Measurements from ENCODE around the gene SLC35C1. TPM values are rescaled to one million over a fixed set of nuclear protein-coding genes. Genes with fewer than 3 reads are reported as not detected.

SLC35C1 gene
- total RNA-seq, 2 donors from 2014 or later: 48.6 to 56.8 TPM

- DNase-seq: no peak
- ATAC-seq: no peak
- intact Hi-C loops (cut with DNase I, micrococcal nuclease): no loop called here
These were observed 50.4 kb downstream of the SLC35C1 start for GRCh38 chr11:45855308-45855707.

DNA sequence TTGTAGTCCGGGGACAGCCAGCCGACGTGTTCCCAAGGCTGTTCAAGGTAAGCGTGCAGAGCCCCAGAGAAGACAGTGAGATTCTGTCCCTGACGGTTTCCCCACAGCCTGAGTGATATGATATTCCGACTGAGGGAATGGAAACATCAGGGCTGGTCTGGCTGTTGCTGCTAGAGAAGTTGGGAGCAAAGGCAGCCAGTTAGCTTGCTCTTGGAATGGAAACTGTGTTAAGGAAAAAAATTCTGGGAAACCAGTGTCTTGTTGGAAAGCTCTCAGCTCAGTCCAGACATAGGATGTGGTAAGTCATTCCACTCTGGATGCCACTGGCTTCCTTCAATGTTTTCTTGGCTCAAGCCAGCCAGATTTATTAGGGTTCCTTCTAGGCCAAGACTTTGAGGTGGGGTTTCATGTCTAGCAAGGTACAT is 51.1 kb downstream of the SLC35C1 start:
- intact Hi-C loops (cut with DNase I, micrococcal nuclease): no loop called here
- no peak for ATAC-seq
- DNase-seq: no peak

DNA sequence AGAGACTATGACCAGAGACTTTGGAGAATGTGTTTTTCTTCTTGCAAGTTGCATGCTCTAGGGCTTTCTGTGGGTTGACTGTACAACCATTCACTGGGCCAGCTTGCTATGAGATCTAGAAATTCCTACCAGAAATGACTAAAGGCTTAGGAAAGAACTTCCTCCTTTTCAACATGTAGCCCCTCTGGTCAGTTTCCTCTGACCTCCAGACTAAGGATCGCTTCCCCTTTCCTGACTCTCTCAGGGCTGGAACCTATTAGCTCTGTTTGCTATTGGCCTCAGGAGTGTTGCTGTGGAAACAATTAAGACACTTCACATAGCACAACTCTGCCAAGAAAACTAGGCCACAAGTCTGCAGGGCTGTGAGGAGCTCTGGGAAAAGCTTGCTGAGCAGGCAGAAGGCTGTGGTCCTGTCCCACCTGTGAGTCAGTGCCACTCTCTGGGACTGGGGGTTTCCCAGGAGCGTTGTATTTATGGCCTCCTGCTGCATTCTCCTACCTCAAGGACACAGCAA is 53.1 kb downstream of the SLC35C1 start:
- ATAC-seq (peak; percentile 5), DNase-seq (peak in 1 of 2 donors; percentile 58)
- intact Hi-C loops (cut with DNase I, micrococcal nuclease): no loop called here

DNA sequence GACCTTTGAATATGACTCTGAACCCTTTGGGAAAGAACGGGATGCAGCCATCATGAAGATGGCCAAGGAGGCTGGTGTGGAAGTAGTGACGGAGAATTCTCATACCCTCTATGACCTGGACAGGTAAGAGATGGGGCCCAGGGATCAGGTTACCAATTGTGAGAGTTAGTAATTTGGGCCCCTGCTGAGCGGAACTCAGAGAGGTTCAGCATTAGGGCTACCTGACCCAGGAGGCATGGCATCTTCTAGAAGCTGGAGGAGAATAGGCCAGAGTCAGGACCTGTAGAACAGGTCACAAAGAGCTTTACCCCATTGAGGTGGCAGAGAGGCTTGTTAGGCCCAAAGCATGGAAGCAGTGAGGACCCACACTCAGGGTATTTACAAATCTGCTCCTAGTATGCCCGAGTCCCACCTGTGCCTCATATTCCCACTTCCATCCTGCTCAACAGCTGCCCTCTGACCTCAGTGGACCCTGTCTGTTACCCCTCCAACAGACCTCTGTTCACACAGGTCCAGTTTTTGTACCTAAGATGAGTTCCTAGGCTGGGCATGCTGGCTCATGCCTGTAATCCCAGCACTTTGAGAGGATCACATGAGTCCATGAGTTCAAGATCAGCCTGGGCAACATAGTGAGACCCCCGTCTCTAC is 53.9 kb downstream of the SLC35C1 start:
- ATAC-seq (no peak), DNase-seq (no peak)
- intact Hi-C loops (cut with DNase I, micrococcal nuclease): no loop called here

GRCh38 chr11:45859661-45860140 is 54.8 kb downstream of the SLC35C1 start:
- peak; percentile 94 to 96 for DNase-seq
- intact Hi-C loops (cut with DNase I, micrococcal nuclease): no loop called here
- ATAC-seq: peak; percentile 98

DNA sequence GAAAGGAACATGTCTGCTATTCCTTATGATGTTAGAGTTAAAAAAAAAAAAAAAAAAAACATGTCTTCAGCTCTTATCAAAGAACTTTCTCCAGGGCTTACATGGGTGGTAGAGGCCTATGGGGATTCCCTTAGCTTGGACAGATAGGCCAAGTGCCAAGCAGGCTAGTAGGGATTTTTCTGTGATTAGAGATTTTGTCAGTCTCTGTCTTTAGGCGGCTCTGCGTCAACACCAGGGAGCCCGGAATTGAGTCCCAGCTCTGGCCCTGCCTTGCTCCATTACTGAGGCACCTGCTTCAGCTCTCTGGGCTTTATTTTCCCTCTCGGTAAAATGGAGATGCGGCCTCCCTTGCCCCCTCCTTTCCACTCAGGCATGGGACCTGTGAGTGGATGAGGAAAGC is 55.4 kb downstream of the SLC35C1 start:
- no peak for DNase-seq
- no peak for ATAC-seq
- intact Hi-C loops (cut with DNase I, micrococcal nuclease): no loop called here

DNA sequence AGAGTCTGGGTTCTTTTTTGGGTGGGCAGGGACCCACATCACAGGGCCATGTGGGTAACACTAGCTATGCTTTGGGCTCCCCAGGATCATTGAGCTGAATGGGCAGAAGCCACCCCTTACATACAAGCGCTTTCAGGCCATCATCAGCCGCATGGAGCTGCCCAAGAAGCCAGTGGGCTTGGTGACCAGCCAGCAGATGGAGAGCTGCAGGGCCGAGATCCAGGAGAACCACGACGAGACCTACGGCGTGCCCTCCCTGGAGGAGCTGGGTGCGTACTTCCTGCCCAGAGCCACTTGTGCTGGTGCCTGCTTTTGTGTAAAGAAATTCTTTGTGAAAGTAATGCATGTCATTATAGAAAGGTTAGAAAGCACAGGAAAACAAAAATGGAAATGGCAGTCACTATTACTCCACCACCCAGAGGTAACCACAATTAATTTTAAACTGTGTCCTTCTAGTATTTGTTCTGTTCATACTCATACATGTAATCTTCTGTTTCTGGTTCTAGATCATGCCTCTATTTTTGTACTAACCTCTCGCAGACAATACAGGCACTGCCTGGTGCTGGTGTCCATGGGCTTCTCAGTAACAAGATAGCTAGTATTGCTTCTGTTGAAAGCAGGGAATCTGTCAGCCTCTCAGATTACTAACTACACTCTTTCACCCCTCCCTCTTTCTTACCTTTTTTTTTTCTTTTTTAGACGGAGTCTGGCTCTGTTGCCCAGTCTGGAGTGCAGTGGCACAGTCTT is 56.0 kb downstream of the SLC35C1 start:
- ATAC-seq (no peak), DNase-seq (no peak)
- intact Hi-C loops (cut with DNase I, micrococcal nuclease): no loop called here

Other genes with a start within 250 kb of the SLC35C1 start
- gene CHST1, start 139.5 kb upstream of the SLC35C1 start, total RNA-seq: 1 to 10 TPM in 1 of 2 donors, under 1 TPM in 1; 0.40 to 1.4 TPM
- 10 to 100 TPM; 25.6 to 31.3 TPM for gene CRY2, start 42.3 kb downstream of the SLC35C1 start, total RNA-seq
- gene MAPK8IP1, start 80.5 kb downstream of the SLC35C1 start, total RNA-seq: 1 to 10 TPM; 1.7 to 4.0 TPM
- 1 to 10 TPM in 1 of 2 donors, under 1 TPM in 1; 0.61 to 1.3 TPM for gene FREY1, start 102.1 kb downstream of the SLC35C1 start, total RNA-seq
- 10 to 100 TPM; 39.6 to 42.9 TPM for gene PEX16, start 112.7 kb downstream of the SLC35C1 start, total RNA-seq
- 1 to 10 TPM; 1.1 to 4.2 TPM for gene LARGE2, start 117.5 kb downstream of the SLC35C1 start, total RNA-seq

Data from left colon (tissue), 2 donors.